Fibroblast of skin of left biceps (primary cell): Measurements from ENCODE around the gene DELE1.

ENCODE experiments used
- DNase-seq, 2 experiments: peaks; one replicate each; pipeline ENCODE4 v3.0.0-alpha.2; 2013; ENCODE audit warnings: low read depth in 2 of 2

Gene DELE1

GRCh38 chr5:141926434-141926833 is 2.8 kb downstream of the DELE1 start:
- DNase-seq: no peak

GRCh38 chr5:141928051-141928450 is 4.4 kb downstream of the DELE1 start:
- no peak for DNase-seq

DNA sequence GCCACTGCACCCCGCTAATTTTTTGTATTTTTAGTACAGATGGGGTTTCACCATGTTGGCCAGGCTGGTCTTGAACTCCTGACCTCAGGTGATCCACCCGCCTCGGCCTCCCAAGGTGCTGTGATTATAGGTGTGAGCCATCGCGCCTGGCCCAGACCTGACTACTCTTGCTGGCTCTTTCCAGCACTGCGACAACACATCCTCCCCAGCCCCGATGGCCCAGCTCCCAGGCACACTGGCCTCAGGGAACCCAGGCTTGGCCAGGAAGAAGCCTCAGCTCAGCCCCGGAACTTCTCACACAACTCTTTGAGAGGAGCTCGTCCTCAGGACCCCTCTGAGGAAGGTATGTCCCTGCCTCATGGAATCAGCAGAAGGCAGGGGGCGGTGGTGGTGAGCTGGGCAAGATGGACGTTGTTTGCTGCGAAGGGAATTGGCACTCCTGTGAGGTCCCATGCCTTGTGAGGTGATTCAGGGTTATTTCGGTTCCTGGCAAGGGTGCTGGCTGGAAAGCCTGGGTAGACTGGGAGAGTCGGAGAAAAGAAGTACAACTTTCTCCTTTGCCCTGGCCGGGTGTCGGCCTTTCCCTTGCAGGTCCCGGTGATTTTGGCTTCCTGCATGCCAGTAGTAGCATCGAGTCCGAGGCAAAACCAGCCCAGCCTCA is 5.9 kb downstream of the DELE1 start:
- DNase-seq: no peak

DNA sequence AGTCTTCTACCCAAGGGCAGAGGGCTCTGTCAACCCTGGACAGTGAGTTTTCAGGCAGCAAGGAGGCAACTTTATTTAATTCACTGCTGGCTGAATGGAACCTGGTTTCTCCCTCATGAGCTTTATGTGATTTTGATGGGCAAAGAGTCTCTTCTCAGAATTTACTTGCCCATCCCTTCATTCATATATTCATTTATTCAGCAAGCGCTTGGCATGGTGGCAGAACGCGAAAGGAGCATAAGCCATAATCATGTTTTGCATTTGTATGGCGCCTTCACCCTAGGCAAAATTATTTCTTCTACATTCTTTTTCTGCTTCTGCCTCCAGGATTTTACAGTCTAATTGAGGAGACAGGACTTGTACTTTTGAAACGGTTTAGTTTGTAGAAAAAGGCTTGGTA is 8.0 kb downstream of the DELE1 start:
- no peak for DNase-seq

GRCh38 chr5:141933151-141933550 is 9.5 kb downstream of the DELE1 start:
- no peak for DNase-seq

GRCh38 chr5:141934099-141934844 is 10.6 kb downstream of the DELE1 start:
- no peak for DNase-seq

GRCh38 chr5:141935538-141935937 is 11.9 kb downstream of the DELE1 start:
- DNase-seq: no peak

- DNase-seq: no peak
Measured at GRCh38 chr5:141940695-141941271, 17.1 kb downstream of the DELE1 start.

DNA sequence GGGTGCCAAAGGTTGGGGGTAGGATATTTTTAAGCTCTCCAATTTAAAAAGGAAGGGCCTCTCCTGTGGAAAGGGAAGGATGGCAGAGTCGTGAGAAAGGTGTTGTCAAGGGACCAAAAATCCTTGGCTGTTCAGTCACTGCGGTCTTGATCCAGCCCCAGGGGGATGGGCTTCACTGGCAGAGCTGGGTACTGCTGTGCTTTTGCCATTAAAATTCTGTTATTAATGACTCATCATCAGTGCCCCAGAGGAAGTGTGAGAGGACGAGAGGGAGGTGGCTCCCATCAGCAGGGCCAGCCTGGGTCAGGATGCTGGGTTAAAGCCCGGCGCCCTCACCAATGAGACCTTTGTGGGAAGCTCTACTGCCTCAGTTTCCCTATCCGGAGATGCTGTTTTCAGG is 17.6 kb downstream of the DELE1 start:
- no peak for DNase-seq

DNA sequence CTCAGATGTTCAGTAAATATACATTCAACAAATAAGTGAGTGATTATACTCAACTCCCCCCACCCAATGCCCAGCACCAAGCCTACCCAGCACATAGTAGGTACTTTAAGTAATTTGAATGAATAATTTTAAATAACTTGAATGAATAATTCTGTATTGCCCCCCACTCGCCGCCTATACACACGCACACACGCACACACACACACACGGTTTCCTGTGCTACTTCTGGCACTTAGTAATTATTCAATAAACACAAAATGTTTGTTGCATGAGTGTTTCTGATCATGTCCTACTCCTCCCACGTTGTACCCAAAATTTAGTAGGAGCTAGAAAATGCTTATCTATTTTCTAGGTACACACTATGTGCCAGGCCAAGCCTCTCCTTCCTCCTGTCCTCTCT is 18.1 kb downstream of the DELE1 start:
- no peak for DNase-seq

GRCh38 chr5:141942185-141942857 is 18.6 kb downstream of the DELE1 start:
- no peak for DNase-seq

- no peak for DNase-seq
Measured at GRCh38 chr5:141944076-141944475, 20.4 kb downstream of the DELE1 start.

DNA sequence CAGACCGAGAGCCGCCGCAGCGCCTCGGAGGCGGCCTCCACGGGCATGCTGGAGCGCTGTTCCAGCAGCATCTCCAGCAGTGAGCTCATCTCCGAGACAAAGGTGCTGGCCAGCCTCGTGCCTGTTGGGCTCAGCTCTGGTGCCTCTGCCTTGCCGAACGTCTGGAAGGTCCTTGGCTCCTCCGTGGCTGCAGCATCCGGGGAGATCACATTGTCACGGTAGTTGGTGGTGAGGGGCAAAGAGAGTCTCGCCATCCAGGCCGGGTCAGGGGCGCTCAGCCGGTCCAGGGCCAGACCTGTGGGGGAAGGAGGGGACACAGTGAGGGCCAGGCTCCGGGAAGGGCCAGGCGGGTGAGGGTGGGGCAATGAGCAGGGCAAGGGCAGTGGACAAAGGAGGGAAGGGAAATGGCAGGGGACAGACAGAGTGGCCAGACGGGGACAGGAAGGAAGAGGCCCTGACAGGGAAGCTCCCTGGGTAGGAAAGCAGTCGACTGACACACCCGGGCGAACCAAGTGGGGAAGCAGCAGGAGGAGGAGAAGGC is 21.9 kb downstream of the DELE1 start:
- no peak for DNase-seq

- no peak for DNase-seq
Measured at GRCh38 chr5:141947316-141947715, 23.6 kb downstream of the DELE1 start.

DNA sequence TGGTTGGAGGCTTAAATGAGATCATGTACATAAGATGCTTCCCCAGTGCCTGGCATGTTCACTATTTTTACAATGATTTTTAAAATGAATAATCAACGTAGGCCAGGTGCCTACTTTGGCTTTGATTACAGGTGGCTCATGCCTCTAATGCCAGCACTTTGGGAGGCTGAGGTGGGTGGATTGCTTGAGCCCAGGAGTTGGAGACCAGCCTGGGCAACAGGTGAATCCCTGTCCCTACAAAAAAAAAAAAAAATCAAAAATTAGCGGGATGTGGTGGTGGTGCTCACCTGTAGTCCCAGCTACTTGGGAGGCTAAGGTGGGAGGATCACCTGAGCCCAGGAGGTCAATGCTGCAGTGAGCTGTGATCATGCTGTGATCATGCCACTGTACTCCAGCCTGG is 25.1 kb downstream of the DELE1 start:
- DNase-seq: no peak

- DNase-seq: no peak
Measured at GRCh38 chr5:141949511-141949910, 25.8 kb downstream of the DELE1 start.

GRCh38 chr5:141950207-141951005 is 26.7 kb downstream of the DELE1 start:
- no peak for DNase-seq

- DNase-seq: no peak
Measured at GRCh38 chr5:141951332-141951781, 27.7 kb downstream of the DELE1 start.

DNA sequence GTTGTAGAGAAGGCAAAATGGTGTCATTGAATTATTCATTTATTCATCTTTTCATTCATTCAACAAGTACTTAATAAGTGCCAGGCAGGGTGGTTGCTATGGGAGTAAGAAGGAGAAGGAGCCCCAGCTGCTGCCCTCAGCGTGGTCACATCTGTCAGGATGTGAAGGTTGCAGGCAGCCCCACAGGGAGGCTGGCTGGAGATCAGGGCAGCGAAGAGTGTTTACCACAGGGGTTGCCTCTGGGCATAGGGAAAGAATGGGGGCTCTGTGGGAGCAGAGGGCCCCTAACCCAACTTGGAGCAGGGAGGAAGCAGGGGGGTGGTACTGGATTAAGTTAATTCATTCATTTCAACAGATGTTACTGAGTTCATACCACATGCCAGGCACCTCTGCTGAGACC is 28.3 kb downstream of the DELE1 start:
- no peak for DNase-seq

- DNase-seq: no peak
Measured at GRCh38 chr5:141954194-141954593, 30.5 kb downstream of the DELE1 start.

- no peak for DNase-seq
Measured at GRCh38 chr5:141957367-141957996, 33.8 kb downstream of the DELE1 start.
